ENCODE results near the gene RASGEF1B.

DNA sequence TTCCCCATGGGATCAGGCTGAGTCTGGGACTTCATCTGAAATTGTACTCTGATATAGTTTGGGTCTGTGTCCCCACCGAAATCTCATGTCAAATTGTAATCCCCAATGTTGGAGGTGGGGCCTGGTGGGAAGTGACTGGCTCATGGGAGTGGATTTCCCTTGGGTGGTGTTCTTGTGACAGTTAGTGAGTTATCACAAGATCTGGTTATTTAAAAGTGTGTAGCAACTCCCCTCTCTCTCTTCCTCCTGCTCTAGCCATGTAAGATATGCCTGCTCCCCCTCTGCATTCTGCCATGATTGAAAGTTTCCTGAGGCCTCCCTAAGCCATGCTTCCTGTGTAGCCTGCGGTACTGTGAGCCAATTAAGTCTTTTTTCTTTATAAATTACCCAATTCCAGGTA is 61.0 kb downstream of the RASGEF1B start:
- TF ChIP-seq CTCF (IDR thresholded peaks at IDR 0.05) (no peak), POLR2A (IDR thresholded peaks at IDR 0.05) (no peak)

Data from body of pancreas (tissue), 4 donors.